Activated T-helper 1 cell treated with anti-CD3 and anti-CD28 coated beads, Interleukin-12 subunit alpha, Interleukin-12 subunit beta, Interleukin-2, Interleukin-4 antibody, amounts not matched to agents 30 ng/mL and 10 ng/mL and 1 ng/mL, durations not matched to agents 14 hours and 24 hours and 36 hours (primary cell): ENCODE data around the gene SLC43A1. TPM values are rescaled to one million over a fixed set of nuclear protein-coding genes. Genes with fewer than 3 reads are reported as not detected.

ENCODE experiments used
- DNase-seq: peaks from one replicate; pipeline ENCODE4 v3.0.0; 2021; ENCODE audit warnings: low spot score
- H3K27ac Mint-ChIP-seq: one replicate; pipeline ENCODE4 v1.8.0; 2021; ENCODE audit warnings: mild to moderate bottlenecking, mixed read lengths
- H3K27me3 Mint-ChIP-seq: one replicate; pipeline ENCODE4 v1.8.0; 2022; ENCODE audit warnings: mild to moderate bottlenecking, moderate library complexity, mixed read lengths; ENCODE audit not compliant: insufficient read depth
- H3K36me3 Mint-ChIP-seq: one replicate; pipeline ENCODE4 v1.8.0; 2021; ENCODE audit warnings: low read depth, mixed read lengths
- H3K4me1 Mint-ChIP-seq: one replicate; pipeline ENCODE4 v1.8.0; 2021; ENCODE audit warnings: low read depth, mixed read lengths
- H3K4me3 Mint-ChIP-seq: one replicate; pipeline ENCODE4 v1.8.0; 2021; ENCODE audit warnings: mild to moderate bottlenecking, moderate library complexity, mixed read lengths
- H3K9me3 Mint-ChIP-seq: one replicate; pipeline ENCODE4 v1.8.0; 2021; ENCODE audit warnings: mixed read lengths
- intact Hi-C: fragments of 100-400 bp; cut with micrococcal nuclease; formaldehyde crosslinking; loops from one replicate; pipeline ENCODE4 v1.15.1; 2024
- total RNA-seq: library from RNA; stranded (reverse); gene quantifications from 2 replicates; pipeline ENCODE4 v1.2.3, GENCODE V29; 2022

SLC43A1 gene
- total RNA-seq, 1 donor from 2014 or later, result 30.3 TPM

DNA sequence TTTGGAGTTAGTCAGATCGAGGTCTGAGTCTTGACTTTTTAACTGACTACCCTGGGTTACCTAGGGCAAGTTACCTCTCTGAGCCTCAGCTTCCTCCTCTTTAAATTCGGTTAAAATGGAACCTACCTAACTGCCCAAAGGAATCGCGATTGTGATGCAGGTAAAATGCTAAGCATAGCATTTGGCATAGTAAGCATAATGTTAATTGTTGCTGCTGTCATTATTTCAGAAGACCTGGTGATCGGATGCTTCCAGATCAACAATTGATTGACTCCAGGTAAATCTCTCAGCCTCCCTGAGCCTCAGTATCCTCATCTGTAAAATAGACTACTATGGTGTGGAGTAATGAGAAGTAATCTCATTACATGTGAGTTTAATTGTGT is 550 bp upstream of the SLC43A1 start:
- no peak for DNase-seq
- Mint-ChIP-seq H3K36me3 (no peaks in the 10 kb centered on the region), H3K27ac (peak overlapping the region; percentile 83), H3K9me3 (no peaks in the 10 kb centered on the region), H3K4me3 (peak overlapping the region; percentile 99), H3K4me1 (peaks cover 17% of the 10 kb centered on the region), H3K27me3 (peaks cover 4% of the 10 kb centered on the region)
- intact Hi-C loops, result no loop called here

DNA sequence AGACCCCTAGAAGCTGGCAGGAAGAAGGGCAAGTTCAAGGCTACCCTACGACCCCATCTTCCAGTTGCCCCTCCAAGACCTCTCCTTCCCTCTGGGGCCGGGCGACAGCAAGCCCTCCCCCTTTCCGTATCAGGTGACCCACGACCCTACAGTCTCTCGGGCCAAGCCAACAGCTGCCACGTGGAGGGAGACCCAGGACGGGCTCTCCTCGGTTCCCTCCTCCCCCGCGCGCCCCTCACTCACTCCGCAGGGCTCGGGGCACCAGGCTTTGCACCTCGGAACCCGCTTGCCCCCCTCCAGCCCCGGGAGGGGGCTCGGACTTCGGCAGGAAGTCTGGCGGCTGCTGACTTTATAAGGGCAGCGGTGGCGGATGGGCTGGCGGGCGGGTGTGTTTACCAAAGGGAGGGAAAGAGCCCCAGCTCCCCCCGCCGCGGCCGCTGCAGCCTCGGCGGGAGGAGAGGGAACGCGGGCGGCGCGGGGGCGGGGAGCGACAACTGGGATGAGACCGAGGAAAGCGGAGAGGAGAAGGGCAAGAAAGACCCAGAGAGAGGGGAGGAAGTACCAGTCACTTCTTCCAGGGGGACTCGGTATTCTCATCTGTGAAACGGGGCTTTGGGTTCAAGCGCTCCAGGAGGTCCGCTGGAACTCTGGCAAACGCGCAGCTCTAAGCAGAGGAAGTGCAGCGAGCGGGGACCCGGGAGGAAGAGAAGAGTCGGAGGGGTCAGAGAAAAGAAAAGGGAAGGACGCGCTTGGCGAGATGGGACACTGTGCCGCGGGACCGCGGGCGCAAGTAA is 767 bp downstream of the SLC43A1 start:
- Mint-ChIP-seq H3K4me3 (peak overlapping the region; percentile 99), H3K9me3 (no peaks in the 10 kb centered on the region), H3K4me1 (peaks cover 17% of the 10 kb centered on the region), H3K36me3 (no peaks in the 10 kb centered on the region), H3K27ac (peak overlapping the region; percentile 94), H3K27me3 (peaks cover 4% of the 10 kb centered on the region)
- DNase-seq, result peak; percentile 39
- intact Hi-C loops, result loop anchor here (1.0 to 5.0 kb wide), 4 partner anchors 15 to 52 kb away; partner anchors contain the start of genes RTN4RL2 and TIMM10

DNA sequence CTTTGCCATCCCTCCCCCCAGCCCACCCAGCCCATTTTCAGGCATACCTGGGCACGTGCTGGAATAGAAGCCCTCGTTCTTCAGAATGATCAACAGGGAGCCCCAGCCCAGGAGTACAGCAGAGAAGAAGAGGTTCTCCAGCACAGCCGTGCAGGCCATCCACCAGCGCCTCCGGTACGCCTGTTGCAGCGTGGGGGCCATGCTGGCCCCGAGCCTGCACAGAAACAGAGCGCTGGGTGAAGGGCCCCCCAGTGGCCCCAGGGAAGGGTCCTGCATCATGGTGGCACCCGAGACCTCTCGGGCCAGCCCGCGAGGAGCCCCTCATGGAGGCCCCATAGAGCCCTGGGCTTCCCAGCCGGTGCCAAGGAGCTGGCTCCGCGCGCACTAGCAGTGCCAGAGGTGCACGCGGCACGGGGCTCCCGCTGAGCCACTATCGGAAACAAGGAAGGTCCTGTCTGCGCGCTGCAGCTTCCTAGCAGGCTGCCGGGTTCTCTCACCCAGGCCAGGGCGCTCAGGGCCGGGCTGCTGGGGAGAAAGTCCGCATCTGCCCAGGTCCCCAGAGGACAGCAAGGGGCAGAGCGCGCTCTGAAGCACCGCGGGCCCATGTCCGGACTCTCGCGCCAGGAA is 1.5 kb downstream of the SLC43A1 start:
- intact Hi-C loops, result loop anchor here (1.0 to 5.0 kb wide), 3 partner anchors 15 to 52 kb away; partner anchors contain the start of gene RTN4RL2
- H3K4me1 Mint-ChIP-seq, result peaks cover 17% of the 10 kb centered on the region
- no peaks in the 10 kb centered on the region for H3K9me3 Mint-ChIP-seq
- H3K4me3 Mint-ChIP-seq, result peak overlapping the region; percentile 99
- peaks cover 1% of the 10 kb centered on the region for H3K36me3 Mint-ChIP-seq
- peak overlapping the region; percentile 29 for H3K27ac Mint-ChIP-seq
- no peak for DNase-seq
- H3K27me3 Mint-ChIP-seq, result peaks cover 4% of the 10 kb centered on the region

DNA sequence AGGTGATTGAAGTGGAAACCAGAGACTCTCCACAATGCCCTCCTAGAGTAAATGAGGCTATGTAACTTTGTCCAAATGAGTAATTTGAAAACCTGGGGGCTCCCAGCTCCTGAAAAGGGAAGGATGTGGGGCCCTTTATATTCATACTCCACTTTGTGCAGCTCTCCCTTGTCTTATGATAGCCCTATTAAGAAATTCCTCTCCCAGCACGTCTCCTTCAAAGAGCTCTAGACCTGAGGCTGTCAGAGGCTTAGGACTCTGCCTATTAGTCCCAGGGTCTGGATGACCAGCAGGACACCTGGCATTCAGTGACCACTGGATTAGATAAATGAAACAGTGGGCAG is 2.1 kb downstream of the SLC43A1 start:
- Mint-ChIP-seq H3K4me3 (peak overlapping the region; percentile 79), H3K27me3 (peaks cover 4% of the 10 kb centered on the region), H3K27ac (no peak overlapping the region), H3K9me3 (no peaks in the 10 kb centered on the region), H3K36me3 (peaks cover 1% of the 10 kb centered on the region), H3K4me1 (peaks cover 17% of the 10 kb centered on the region)
- DNase-seq, result no peak
- intact Hi-C loops, result loop anchor here (5.0 kb wide), 1 partner anchor 51 kb away; the partner anchor contains the start of gene RTN4RL2

DNA sequence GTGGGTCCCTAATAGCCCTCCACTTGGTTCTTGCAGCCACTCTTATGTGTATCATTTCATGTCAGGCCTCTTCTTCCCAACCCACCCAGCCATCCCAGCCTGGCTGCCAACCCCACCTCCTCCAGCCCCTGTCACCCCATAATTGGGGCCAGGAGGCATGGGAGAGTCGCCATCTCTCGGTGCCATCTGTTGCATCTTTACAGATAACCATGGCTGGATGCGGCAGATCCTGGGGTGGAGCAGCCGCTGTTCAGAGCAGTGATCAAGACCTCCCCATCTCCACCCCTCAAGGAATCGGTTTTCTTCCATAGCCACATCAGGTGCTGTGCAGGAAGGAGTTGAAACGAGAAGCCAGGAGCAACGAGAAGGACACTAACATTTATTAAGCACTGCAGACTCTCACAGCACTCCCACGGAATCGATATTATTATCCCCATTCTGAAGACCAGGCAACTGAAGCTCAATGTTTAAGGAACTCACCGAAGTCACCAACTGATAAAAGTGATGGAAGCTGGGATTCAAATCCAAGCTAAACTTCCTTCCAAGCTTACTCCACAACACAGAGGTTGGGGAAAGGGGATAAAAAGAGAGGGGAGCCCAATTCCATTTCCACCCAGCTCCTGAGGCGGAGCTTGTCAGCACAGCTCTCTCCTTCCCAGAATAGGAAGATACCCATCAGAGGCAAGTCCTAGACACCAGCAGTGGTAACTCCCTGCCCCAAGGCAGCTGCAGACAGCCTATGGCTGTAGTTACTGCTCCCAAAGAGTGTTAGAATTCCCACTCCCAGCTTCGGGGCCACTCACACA is 2.7 kb downstream of the SLC43A1 start:
- Mint-ChIP-seq H3K27ac (peak overlapping the region; percentile 58), H3K9me3 (no peaks in the 10 kb centered on the region), H3K4me3 (peak overlapping the region; percentile 79), H3K27me3 (peaks cover 4% of the 10 kb centered on the region), H3K36me3 (peaks cover 1% of the 10 kb centered on the region), H3K4me1 (peaks cover 17% of the 10 kb centered on the region)
- intact Hi-C loops, result loop anchor here (5.0 kb wide), 1 partner anchor 51 kb away; the partner anchor contains the start of gene RTN4RL2
- DNase-seq, result no peak

DNA sequence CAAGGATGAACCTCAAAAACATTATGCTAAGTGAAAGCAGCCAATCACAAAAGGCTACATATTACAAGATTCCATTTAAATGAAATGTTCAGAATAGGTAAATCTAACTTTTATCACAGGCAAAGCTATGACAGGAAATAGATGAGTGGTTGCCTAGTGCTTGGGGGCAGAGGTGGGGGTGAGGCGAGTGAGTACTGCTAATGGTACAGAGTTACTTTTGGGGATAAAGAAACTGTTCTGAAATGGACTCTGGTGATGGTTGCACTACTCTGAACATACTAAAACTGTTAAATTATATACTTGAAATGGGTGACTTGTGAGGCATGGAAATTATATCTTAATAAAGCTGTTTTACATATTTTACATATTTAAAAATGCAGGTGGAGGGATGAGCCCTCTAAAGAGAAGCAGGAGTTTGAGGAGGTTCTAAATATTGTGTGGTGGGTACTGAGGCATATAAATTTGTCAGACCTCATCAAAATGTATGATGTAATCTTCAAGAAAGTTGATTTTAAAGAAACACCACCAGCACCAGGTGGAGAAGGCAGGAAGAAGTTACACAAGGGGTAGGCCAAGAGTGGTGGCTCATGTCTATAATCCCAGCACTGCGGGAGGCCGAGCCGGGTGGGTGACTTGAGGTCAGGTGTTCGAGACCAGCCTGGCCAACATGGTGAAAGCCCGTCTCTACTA is 3.6 kb downstream of the SLC43A1 start:
- Mint-ChIP-seq H3K27ac (no peak overlapping the region), H3K36me3 (peaks cover 1% of the 10 kb centered on the region), H3K4me3 (no peak overlapping the region), H3K4me1 (peaks cover 17% of the 10 kb centered on the region), H3K27me3 (peaks cover 4% of the 10 kb centered on the region), H3K9me3 (no peaks in the 10 kb centered on the region)
- intact Hi-C loops, result loop anchor here (5.0 kb wide), 1 partner anchor 50 kb away; the partner anchor contains the start of gene RTN4RL2
- DNase-seq, result no peak

DNA sequence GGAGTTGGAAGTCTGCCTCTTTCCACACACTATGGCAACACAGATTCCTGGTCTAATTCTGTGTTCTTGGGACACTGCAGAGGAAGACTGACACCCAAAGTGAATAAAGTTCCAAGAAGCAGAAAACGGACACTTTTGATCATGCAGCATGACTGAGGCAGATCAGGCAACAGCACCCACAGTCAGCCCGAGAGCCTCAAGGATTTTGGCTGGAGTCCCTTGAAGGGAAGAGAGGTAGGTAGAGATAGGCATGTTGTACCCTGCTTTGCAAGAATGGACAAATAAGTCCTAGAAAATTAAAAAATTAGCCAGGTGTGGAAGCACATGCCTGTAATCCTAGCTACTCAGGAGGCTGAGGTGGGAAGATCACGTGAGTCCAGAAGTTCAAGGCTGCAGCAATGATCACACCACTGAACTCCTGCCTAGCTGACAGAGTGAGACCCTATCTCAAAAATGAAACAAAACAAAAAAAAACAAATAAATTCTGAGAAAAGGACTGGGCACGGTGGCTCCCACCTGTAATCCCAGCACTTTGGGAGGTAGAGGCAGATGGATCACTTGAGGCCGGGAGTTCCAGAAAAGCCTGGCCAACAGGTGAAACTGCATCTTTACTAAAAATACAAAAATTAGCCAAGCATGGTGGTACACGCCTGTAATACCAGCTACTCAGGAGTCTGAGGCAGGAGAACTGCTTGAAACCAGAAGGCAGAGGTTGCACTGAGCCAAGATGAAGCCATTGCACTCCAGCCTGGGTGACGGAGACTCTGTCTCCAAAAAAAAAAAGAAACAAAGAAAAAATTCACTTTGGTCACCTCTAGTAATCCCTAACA is 6.9 kb downstream of the SLC43A1 start:
- Mint-ChIP-seq H3K27ac (no peak overlapping the region), H3K9me3 (no peaks in the 10 kb centered on the region), H3K27me3 (no peaks in the 10 kb centered on the region), H3K4me3 (no peak overlapping the region), H3K4me1 (peaks cover 8% of the 10 kb centered on the region), H3K36me3 (peaks cover 2% of the 10 kb centered on the region)
- no peak for DNase-seq
- intact Hi-C loops, result no loop called here

DNA sequence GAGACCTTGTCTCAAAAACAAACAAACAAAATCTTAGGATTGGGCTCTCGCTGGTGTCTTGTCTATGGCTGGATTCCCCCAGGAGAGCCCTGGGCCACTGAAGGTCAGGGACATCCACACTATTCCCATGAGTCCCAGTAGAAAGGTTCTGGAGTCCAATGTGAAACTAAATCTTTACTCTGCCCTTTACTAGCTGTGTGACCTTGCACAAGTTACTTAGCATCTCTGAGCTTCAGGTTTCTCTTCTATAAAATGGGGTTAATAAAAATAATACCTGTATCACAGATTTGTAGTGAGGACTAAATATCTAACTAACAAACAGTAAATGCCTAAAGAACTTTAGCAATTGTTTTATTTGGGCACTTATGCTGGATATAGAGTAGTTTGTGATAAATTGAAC is 9.0 kb downstream of the SLC43A1 start:
- DNase-seq, result no peak
- H3K27ac Mint-ChIP-seq, result no peak overlapping the region
- H3K4me1 Mint-ChIP-seq, result no peaks in the 10 kb centered on the region
- H3K9me3 Mint-ChIP-seq, result no peaks in the 10 kb centered on the region
- no peak overlapping the region for H3K4me3 Mint-ChIP-seq
- H3K36me3 Mint-ChIP-seq, result peaks cover 2% of the 10 kb centered on the region
- no peaks in the 10 kb centered on the region for H3K27me3 Mint-ChIP-seq
- intact Hi-C loops, result no loop called here

DNA sequence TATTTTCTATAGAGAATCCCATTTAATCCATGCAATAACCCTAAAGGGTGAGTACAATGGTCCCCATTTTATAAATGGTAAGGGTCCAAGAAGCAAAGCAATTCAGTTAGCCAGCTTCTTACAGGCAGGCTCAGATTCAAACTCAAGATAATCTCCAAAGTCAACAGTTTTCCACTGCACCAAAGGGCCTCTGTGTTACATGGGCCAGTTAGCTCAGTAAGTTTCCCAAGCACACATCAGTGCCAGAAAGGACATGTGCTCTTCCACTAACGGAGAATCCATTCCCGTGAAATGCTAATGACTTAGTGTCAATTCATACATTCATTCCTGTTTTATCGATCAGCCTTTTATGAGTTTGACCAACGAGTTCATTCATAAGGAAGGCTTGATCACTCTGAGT is 11.0 kb downstream of the SLC43A1 start:
- Mint-ChIP-seq H3K27ac (no peak overlapping the region), H3K36me3 (peaks cover 9% of the 10 kb centered on the region), H3K4me1 (peaks cover 8% of the 10 kb centered on the region), H3K4me3 (no peak overlapping the region), H3K27me3 (no peaks in the 10 kb centered on the region), H3K9me3 (no peaks in the 10 kb centered on the region)
- intact Hi-C loops, result no loop called here
- no peak for DNase-seq

DNA sequence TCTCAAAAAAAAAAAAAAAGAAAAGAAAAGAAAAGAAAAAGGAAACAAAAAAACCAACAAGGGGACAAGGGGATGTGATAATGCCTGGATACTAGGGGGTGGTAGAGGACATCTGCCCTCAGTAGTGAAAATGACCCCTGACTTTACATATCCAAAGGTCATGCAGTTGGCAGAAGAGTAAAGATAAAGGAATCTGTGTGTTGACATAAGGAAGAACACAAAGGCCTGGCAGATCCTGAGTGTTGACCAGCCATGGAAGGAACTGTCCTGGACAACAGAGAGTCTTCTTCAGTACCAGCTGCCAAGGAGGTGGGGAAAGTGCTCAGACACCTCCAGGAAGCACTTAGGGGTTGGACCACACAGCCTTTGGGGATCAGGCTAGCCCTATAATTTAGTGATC is 12.6 kb downstream of the SLC43A1 start:
- intact Hi-C loops, result no loop called here
- Mint-ChIP-seq H3K27ac (no peak overlapping the region), H3K27me3 (no peaks in the 10 kb centered on the region), H3K9me3 (no peaks in the 10 kb centered on the region), H3K4me1 (peaks cover 8% of the 10 kb centered on the region), H3K36me3 (peaks cover 8% of the 10 kb centered on the region), H3K4me3 (no peak overlapping the region)
- DNase-seq, result no peak

DNA sequence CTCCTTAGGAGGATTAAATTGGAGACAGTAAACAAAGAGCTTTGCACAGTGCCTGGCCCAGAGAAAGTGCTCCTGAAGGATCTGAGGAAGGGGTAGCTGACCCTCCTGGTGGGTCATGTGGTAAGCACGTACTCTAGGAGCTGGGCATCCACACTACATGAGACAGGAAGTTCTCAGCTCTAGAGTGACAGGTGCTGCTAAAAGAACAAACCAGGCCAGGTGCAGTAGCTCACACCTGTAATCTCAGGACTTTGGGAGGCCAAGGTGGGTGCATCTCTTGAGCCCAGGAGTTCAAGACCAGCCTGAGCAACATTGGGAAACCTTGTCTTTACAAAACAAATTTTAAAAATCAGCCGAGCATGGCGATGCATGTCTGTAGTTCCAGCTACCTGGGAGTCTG is 13.1 kb downstream of the SLC43A1 start:
- H3K4me1 Mint-ChIP-seq, result peaks cover 8% of the 10 kb centered on the region
- no peak overlapping the region for H3K4me3 Mint-ChIP-seq
- no peak overlapping the region for H3K27ac Mint-ChIP-seq
- H3K36me3 Mint-ChIP-seq, result peaks cover 8% of the 10 kb centered on the region
- no peak for DNase-seq
- no peaks in the 10 kb centered on the region for H3K27me3 Mint-ChIP-seq
- no peaks in the 10 kb centered on the region for H3K9me3 Mint-ChIP-seq
- intact Hi-C loops, result no loop called here

DNA sequence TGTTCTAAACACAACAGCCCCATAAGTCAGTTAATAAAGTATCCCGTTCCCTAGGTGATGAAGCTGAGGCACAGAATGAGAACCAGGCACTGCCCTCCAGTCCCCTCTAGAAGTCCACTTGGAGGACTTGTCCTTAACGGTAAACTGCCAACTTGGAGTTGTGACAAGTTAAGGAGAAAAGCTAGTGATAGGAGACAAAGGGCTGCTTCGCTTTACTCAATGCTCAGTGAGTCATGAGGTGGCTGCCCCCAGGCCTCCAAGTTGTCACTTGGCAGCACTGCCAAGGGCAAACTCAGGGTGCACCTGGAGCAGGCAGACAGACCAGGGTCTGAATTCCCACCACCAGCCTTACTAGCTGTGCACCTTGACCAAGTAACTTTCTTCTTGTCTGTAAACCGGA is 13.5 kb downstream of the SLC43A1 start:
- no peak for DNase-seq
- H3K4me3 Mint-ChIP-seq, result no peak overlapping the region
- peaks cover 8% of the 10 kb centered on the region for H3K4me1 Mint-ChIP-seq
- no peaks in the 10 kb centered on the region for H3K27me3 Mint-ChIP-seq
- no peaks in the 10 kb centered on the region for H3K9me3 Mint-ChIP-seq
- intact Hi-C loops, result no loop called here
- H3K27ac Mint-ChIP-seq, result no peak overlapping the region
- H3K36me3 Mint-ChIP-seq, result peaks cover 8% of the 10 kb centered on the region
